Kidney (tissue), 14 donors: Measurements from ENCODE around the gene AFF3. TPM values are rescaled to one million over a fixed set of nuclear protein-coding genes. Genes with fewer than 3 reads are reported as not detected.
A peak's percentile ranks its signal among the peaks of the same experiment; 100 is the strongest.

Experiments used
- DNase-seq, 5 donors: peaks; one replicate each; pipeline ENCODE4 v3.0.0-alpha.2; 2013 to 2020
- FAIRE-seq: peaks from 2 replicates; lab custom pipeline; 2012; peaks lifted over from hg19 to GRCh38; lab: Jason Lieb, UNC
- H3K27ac ChIP-seq, 2 donors: one replicate each; pipeline ENCODE4 v1.7.0; 2013; ENCODE audit warnings: low read depth in 2 of 2, low read length in 2 of 2, inconsistent platforms in 1 of 2
- H3K27me3 ChIP-seq: one replicate; pipeline ENCODE4 v1.7.1; 2013; ENCODE audit warnings: low read length, inconsistent platforms; ENCODE audit not compliant: control insufficient read depth, insufficient read depth
- H3K36me3 ChIP-seq, 3 donors: one replicate each; pipeline versions ENCODE4 v1.7.0 to v1.7.1; 2013; ENCODE audit warnings: low read length in 3 of 3, control low read depth in 1 of 3, inconsistent platforms in 1 of 3; ENCODE audit not compliant: insufficient read depth in 3 of 3, control insufficient read depth in 2 of 3
- H3K4me1 ChIP-seq, 3 donors: one replicate each; pipeline versions ENCODE4 v1.7.0 to v1.7.1; 2013; ENCODE audit warnings: low read length in 3 of 3, inconsistent platforms in 1 of 3, low read depth in 1 of 3; ENCODE audit not compliant: control insufficient read depth in 2 of 3, insufficient read depth in 2 of 3
- H3K4me3 ChIP-seq, 3 donors: one replicate each; pipeline versions ENCODE4 v1.7.0 to v1.8.1; 2013; ENCODE audit warnings: low read length in 3 of 3, control low read depth in 1 of 3, inconsistent platforms in 1 of 3
- H3K9ac ChIP-seq, 3 donors: one replicate each; pipeline versions ENCODE4 v1.7.0 to v1.7.1; 2013; ENCODE audit warnings: low read length in 3 of 3, control low read depth in 1 of 3, inconsistent platforms in 1 of 3
- H3K9me3 ChIP-seq, 3 donors: one replicate each; pipeline versions ENCODE4 v1.7.0 to v1.7.1; 2013; ENCODE audit warnings: low read length in 3 of 3, control low read depth in 1 of 3, inconsistent platforms in 1 of 3; ENCODE audit not compliant: control insufficient read depth in 2 of 3, insufficient read depth in 1 of 3
- intact Hi-C: fragments of 100-400 bp; cut with DNase I; formaldehyde crosslinking; loops from one replicate; pipeline ENCODE4 v1.11.1; 2022
- polyA plus RNA-seq: library from polyadenylated mRNA; stranded (reverse); fragments of 350-450 nt; fragmentation: Illumina TruSeq; extraction: RNeasy Lipid Tissue Mini Kit (QIAGEN cat#74804); gene quantifications from one replicate; pipeline ENCODE4 v1.2.3, GENCODE V29; 2014; ENCODE audit warnings: low read depth, low replicate concordance; ENCODE audit not compliant: insufficient read depth
- total RNA-seq: library from RNA; stranded (reverse); fragmentation: NEBNext Ultra II Directional; extraction: Animal tissue kit (Norgen Biotek cat#: 25700); gene quantifications from one replicate; pipeline ENCODE4 v1.2.1, GENCODE V29; 2021
- TF ChIP-seq, protein P1 (sequence below): IDR thresholded peaks from 3 replicates; pipeline ENCODE4 v1.5.1; 2012; ENCODE audit warnings: mild to moderate bottlenecking, moderate library complexity, borderline replicate concordance; ENCODE audit not compliant: insufficient read depth; ENCODE audit errors: extremely low read depth
- donor health status: control.
- donor health status: control.
- donor health status: control.
- donor health status: control.
- donor health status: control.
- donor health status: DM: yes; HTN: yes; CAD: no.
- donor health status: Normal renal cell carcinoma (clear cell type).

AFF3 gene
- total and polyA plus RNA-seq, 2 donors from 2014 or later = 0.65 to 11.0 TPM

DNA sequence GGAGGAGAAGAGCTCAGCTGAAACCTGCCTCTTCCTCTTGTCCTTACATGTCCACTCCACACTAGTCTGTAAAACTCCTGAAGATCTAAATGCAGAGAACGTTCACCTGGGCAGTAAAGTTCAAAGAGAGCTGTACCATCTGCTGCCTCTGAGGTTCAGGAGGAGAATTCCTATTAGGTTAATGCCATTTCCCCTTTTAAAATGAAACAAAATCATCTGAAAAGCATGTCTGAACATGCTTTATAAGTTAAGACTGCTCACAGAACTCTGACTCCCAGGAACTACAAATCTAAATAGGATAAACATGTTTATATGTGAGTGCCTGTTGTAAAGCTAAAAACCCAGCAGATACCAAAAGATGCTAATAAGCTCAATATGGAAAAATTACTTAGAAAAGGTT lies 164.4 kb downstream of the AFF3 start:
- Histone ChIP-seq H3K9me3 (no peaks in the 10 kb centered on the region), H3K4me3 (no peak overlapping the region), H3K36me3 (no peaks in the 10 kb centered on the region), H3K4me1 (peaks cover 0 to 3% (median 3%) of the 10 kb centered on the region in 3 donors), H3K27me3 (no peaks in the 10 kb centered on the region), H3K27ac (no peak overlapping the region), H3K9ac (no peak overlapping the region)
- DNase-seq (no peak), FAIRE-seq (no peak)
- TF ChIP-seq, protein P1, sequence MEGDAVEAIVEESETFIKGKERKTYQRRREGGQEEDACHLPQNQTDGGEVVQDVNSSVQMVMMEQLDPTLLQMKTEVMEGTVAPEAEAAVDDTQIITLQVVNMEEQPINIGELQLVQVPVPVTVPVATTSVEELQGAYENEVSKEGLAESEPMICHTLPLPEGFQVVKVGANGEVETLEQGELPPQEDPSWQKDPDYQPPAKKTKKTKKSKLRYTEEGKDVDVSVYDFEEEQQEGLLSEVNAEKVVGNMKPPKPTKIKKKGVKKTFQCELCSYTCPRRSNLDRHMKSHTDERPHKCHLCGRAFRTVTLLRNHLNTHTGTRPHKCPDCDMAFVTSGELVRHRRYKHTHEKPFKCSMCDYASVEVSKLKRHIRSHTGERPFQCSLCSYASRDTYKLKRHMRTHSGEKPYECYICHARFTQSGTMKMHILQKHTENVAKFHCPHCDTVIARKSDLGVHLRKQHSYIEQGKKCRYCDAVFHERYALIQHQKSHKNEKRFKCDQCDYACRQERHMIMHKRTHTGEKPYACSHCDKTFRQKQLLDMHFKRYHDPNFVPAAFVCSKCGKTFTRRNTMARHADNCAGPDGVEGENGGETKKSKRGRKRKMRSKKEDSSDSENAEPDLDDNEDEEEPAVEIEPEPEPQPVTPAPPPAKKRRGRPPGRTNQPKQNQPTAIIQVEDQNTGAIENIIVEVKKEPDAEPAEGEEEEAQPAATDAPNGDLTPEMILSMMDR = no peak
- intact Hi-C loops = no loop called here

- Histone ChIP-seq H3K36me3 (no peaks in the 10 kb centered on the region), H3K27me3 (no peaks in the 10 kb centered on the region), H3K9ac (no peak overlapping the region), H3K27ac (no peak overlapping the region), H3K9me3 (no peaks in the 10 kb centered on the region), H3K4me3 (no peak overlapping the region), H3K4me1 (peaks cover 0 to 3% (median 3%) of the 10 kb centered on the region in 3 donors)
- FAIRE-seq = no peak
- DNase-seq = no peak
- intact Hi-C loops = no loop called here
- TF ChIP-seq, protein P1 = no peak
Measured at GRCh38 chr2:99975386-99975785, 167.0 kb downstream of the AFF3 start.

GRCh38 chr2:99974682-99975375 lies 167.6 kb downstream of the AFF3 start:
- intact Hi-C loops = no loop called here
- H3K9me3 ChIP-seq = no peaks in the 10 kb centered on the region
- FAIRE-seq (no peak), DNase-seq (peak in 2 of 5 donors; percentile 28 to 40)
- H3K4me1 ChIP-seq = peaks cover 0 to 3% (median 3%) of the 10 kb centered on the region in 3 donors
- TF ChIP-seq, protein P1 = no peak
- H3K4me3 ChIP-seq = no peak overlapping the region
- H3K36me3 ChIP-seq = no peaks in the 10 kb centered on the region
- no peak overlapping the region for H3K9ac ChIP-seq
- H3K27ac ChIP-seq = no peak overlapping the region
- H3K27me3 ChIP-seq = no peaks in the 10 kb centered on the region
